Mesenchymal stem cell (in vitro differentiated cells and primary cell): Measurements from ENCODE around the gene RALY.

Experiments
- DNase-seq: peaks from one replicate; pipeline ENCODE4 v3.0.0-alpha.2; 2013
- H2AFZ ChIP-seq: one replicate; pipeline ENCODE4 v1.6.1; 2013; ENCODE audit warnings: low read depth, mild to moderate bottlenecking, control low read depth, inconsistent platforms, low read length, moderate library complexity
- H2AK5ac ChIP-seq: 2 replicates; pipeline ENCODE4 v1.6.1; 2013; ENCODE audit warnings: low read length, moderate library complexity, mild to moderate bottlenecking, inconsistent platforms; ENCODE audit not compliant: severe bottlenecking
- H2BK120ac ChIP-seq: one replicate; pipeline ENCODE4 v1.6.1; 2013; ENCODE audit warnings: low read depth, mild to moderate bottlenecking, inconsistent platforms, low read length, moderate library complexity
- H2BK12ac ChIP-seq, 2 experiments: one replicate each; pipeline ENCODE4 v1.6.1; 2013; ENCODE audit warnings: inconsistent platforms in 2 of 2, low read length in 2 of 2, mild to moderate bottlenecking in 2 of 2, moderate library complexity in 2 of 2, control low read depth in 1 of 2
- H2BK15ac ChIP-seq: one replicate; pipeline ENCODE4 v1.6.1; 2013; ENCODE audit warnings: mild to moderate bottlenecking, low read depth, inconsistent platforms; ENCODE audit not compliant: poor library complexity, severe bottlenecking
- H2BK5ac ChIP-seq: 2 replicates; pipeline ENCODE4 v1.6.1; 2013; ENCODE audit warnings: low read depth, mild to moderate bottlenecking, low read length, control low read depth, inconsistent platforms; ENCODE audit not compliant: poor library complexity, severe bottlenecking
- H3K14ac ChIP-seq, 2 experiments: one replicate each; pipeline ENCODE4 v1.6.1; 2013; ENCODE audit warnings: inconsistent platforms in 2 of 2, low read length in 2 of 2, control low read depth in 1 of 2, mild to moderate bottlenecking in 1 of 2, moderate library complexity in 1 of 2
- H3K18ac ChIP-seq, 2 experiments: one replicate each; pipeline ENCODE4 v1.6.1; 2013; ENCODE audit warnings: inconsistent platforms in 2 of 2, low read length in 2 of 2, control low read depth in 1 of 2, low read depth in 1 of 2, mild to moderate bottlenecking in 1 of 2
- H3K23ac ChIP-seq, 2 experiments: one replicate each; pipeline ENCODE4 v1.6.1; 2013; ENCODE audit warnings: inconsistent platforms in 2 of 2, low read length in 2 of 2, mild to moderate bottlenecking in 2 of 2, moderate library complexity in 2 of 2, control low read depth in 1 of 2
- H3K27ac ChIP-seq: 2 replicates; pipeline ENCODE4 v1.5.1; 2013; ENCODE audit warnings: mild to moderate bottlenecking, moderate library complexity, low read length, control low read depth, inconsistent platforms; ENCODE audit not compliant: poor library complexity, severe bottlenecking
- H3K27me3 ChIP-seq, 2 experiments: 2 replicates each; pipeline versions ENCODE4 v1.6.1 to v1.7.0; 2013; ENCODE audit warnings: low read length in 2 of 2, mild to moderate bottlenecking in 2 of 2, moderate library complexity in 2 of 2, control low read depth in 1 of 2, inconsistent platforms in 1 of 2; ENCODE audit not compliant: control insufficient read depth in 1 of 2, insufficient read depth in 1 of 2
- H3K36me3 ChIP-seq, 2 experiments: 2 replicates each; pipeline versions ENCODE4 v1.6.1 to v1.7.0; 2013; ENCODE audit warnings: low read length in 2 of 2, control low read depth in 1 of 2, inconsistent platforms in 1 of 2, low read depth in 1 of 2, mild to moderate bottlenecking in 1 of 2; ENCODE audit not compliant: insufficient read depth in 2 of 2, control insufficient read depth in 1 of 2
- H3K4ac ChIP-seq, 2 experiments: one replicate each; pipeline ENCODE4 v1.6.1; 2013; ENCODE audit warnings: inconsistent platforms in 2 of 2, low read length in 2 of 2, mild to moderate bottlenecking in 2 of 2, moderate library complexity in 2 of 2, control low read depth in 1 of 2, low read depth in 1 of 2
- H3K4me1 ChIP-seq: 2 replicates; pipeline ENCODE4 v1.6.1; 2013; ENCODE audit warnings: low read depth, low read length, control low read depth; ENCODE audit not compliant: control insufficient read depth, insufficient read depth
- H3K4me2 ChIP-seq: 2 replicates; pipeline ENCODE4 v1.6.1; 2013; ENCODE audit warnings: low read length, mild to moderate bottlenecking, inconsistent platforms; ENCODE audit not compliant: poor library complexity, severe bottlenecking
- H3K4me3 ChIP-seq, 2 experiments: 2 replicates each; pipeline versions ENCODE4 v1.5.1 to v1.7.0; 2013; ENCODE audit warnings: low read length in 2 of 2, mild to moderate bottlenecking in 2 of 2, control low read depth in 1 of 2, low read depth in 1 of 2; ENCODE audit not compliant: insufficient read depth in 1 of 2
- H3K79me1 ChIP-seq: replicated peaks from 2 replicates; pipeline ENCODE4 v1.6.1; 2013; ENCODE audit warnings: mild to moderate bottlenecking, control low read depth, low read length, inconsistent platforms; ENCODE audit not compliant: poor library complexity, severe bottlenecking
- H3K9ac ChIP-seq: 2 replicates; pipeline ENCODE4 v1.7.0; 2013; ENCODE audit warnings: mild to moderate bottlenecking, low read length, moderate library complexity
- H3K9me3 ChIP-seq: 2 replicates; pipeline ENCODE4 v1.7.0; 2013; ENCODE audit warnings: mild to moderate bottlenecking, low read length; ENCODE audit not compliant: control insufficient read depth
- H4K8ac ChIP-seq: one replicate; pipeline ENCODE4 v1.6.1; 2013; ENCODE audit warnings: inconsistent platforms, mild to moderate bottlenecking, low read length, moderate library complexity
- H4K91ac ChIP-seq: one replicate; pipeline ENCODE4 v1.6.1; 2013; ENCODE audit warnings: mild to moderate bottlenecking, low read length, inconsistent platforms
- WGBS: methylation state at CpG from one replicate; pipeline ENCODE4 v1.1.7; 2013; ENCODE audit warnings: mixed read lengths; 5-methylcytosine and 5-hydroxymethylcytosine counted together

Gene RALY

DNA sequence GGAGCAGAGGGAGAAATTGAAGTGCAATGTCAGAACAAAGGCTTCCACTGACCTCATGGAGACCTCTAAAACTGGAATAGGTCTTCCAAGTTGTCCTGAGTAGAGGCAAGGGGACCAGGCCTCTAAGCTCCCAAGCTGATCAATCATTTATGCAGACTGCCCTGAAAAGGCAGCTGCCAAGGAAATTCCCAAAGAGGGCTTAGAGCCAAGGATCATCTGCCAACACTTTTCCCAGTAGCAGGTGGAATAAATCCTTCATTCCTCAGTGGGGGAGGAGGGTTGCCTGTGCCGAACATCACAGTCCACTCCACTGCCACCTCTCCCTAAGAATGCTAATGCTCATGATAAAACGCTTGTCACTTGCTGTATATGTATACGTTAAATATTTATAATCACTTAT, 29.3 kb upstream of the RALY start:
- Histone ChIP-seq H4K8ac (no peak overlapping the region), H2BK5ac (no peak overlapping the region), H3K36me3 (no peaks in the 10 kb centered on the region), H3K4me1 (no peaks in the 10 kb centered on the region), H4K91ac (no peak overlapping the region), H3K18ac (no peak overlapping the region), H3K27ac (no peak overlapping the region), H3K4ac (no peak overlapping the region), H3K79me1 (no peaks in the 10 kb centered on the region), H2AK5ac (no peak overlapping the region), H3K27me3 (peaks cover 0 to 6% of the 10 kb centered on the region in 2 experiments), H3K14ac (no peak overlapping the region), H2BK120ac (no peak overlapping the region), H2AFZ (no peak overlapping the region), H3K9ac (no peak overlapping the region), H3K4me2 (no peak overlapping the region), H2BK12ac (no peak overlapping the region), H3K4me3 (no peak overlapping the region), H3K23ac (no peak overlapping the region), H2BK15ac (no peak overlapping the region), H3K9me3 (peaks cover 5% of the 10 kb centered on the region)
- DNase-seq: no peak
- WGBS: 88% methylated on average over 3 of the region's 3 CpGs

GRCh38 chr20:33967126-33967525, 26.6 kb upstream of the RALY start:
- no peak overlapping the region for H3K27ac ChIP-seq
- H2BK15ac ChIP-seq: no peak overlapping the region
- H3K4ac ChIP-seq: no peak overlapping the region
- no peaks in the 10 kb centered on the region for H3K4me1 ChIP-seq
- H2AFZ ChIP-seq: no peak overlapping the region
- H2BK12ac ChIP-seq: no peak overlapping the region
- H3K27me3 ChIP-seq: peaks cover 0 to 10% of the 10 kb centered on the region in 2 experiments
- no peaks in the 10 kb centered on the region for H3K79me1 ChIP-seq
- H3K9ac ChIP-seq: no peak overlapping the region
- no peak overlapping the region for H3K18ac ChIP-seq
- peaks cover 5% of the 10 kb centered on the region for H3K9me3 ChIP-seq
- no peaks in the 10 kb centered on the region for H3K36me3 ChIP-seq
- no peak overlapping the region for H3K4me3 ChIP-seq
- H4K8ac ChIP-seq: no peak overlapping the region
- H2BK120ac ChIP-seq: no peak overlapping the region
- no peak overlapping the region for H3K14ac ChIP-seq
- no peak overlapping the region for H3K23ac ChIP-seq
- DNase-seq: no peak
- H2BK5ac ChIP-seq: no peak overlapping the region
- H3K4me2 ChIP-seq: no peak overlapping the region
- no peak overlapping the region for H2AK5ac ChIP-seq
- 84% methylated on average over 6 of the region's 8 CpGs for WGBS
- no peak overlapping the region for H4K91ac ChIP-seq

DNA sequence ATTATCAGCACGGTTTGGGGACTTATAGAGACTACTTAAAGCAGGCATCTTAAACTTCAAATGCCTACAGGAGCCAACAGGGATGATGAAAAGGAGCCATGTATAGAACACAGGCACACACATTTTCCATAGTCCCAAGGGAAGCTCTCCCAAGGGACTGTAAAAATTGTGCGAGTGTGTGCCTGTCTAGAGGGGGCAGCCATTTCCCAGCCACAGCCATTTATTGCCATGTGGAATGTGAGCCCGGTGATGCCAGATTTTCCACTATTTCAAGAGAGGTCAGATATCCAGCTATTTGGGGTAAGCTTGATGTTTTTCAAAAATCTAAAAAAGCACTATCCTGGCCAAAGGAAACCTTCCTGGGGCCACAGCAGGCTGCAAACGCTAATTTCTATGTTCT, 24.1 kb upstream of the RALY start:
- Histone ChIP-seq H3K23ac (no peak overlapping the region), H2BK5ac (no peak overlapping the region), H3K14ac (no peak overlapping the region), H2AFZ (no peak overlapping the region), H3K4ac (no peak overlapping the region), H2BK120ac (no peak overlapping the region), H3K4me1 (no peaks in the 10 kb centered on the region), H2BK12ac (no peak overlapping the region), H4K91ac (no peak overlapping the region), H2AK5ac (no peak overlapping the region), H3K9ac (no peak overlapping the region), H3K4me3 (no peak overlapping the region), H3K27me3 (peaks cover 0 to 4% of the 10 kb centered on the region in 2 experiments), H3K4me2 (no peak overlapping the region), H3K79me1 (no peaks in the 10 kb centered on the region), H4K8ac (no peak overlapping the region), H3K9me3 (peaks cover 9% of the 10 kb centered on the region), H2BK15ac (no peak overlapping the region), H3K36me3 (no peaks in the 10 kb centered on the region), H3K18ac (no peak overlapping the region), H3K27ac (no peak overlapping the region)
- WGBS: 76% methylated on average over 4 of the region's 4 CpGs
- no peak for DNase-seq

GRCh38 chr20:33970229-33970628, 23.5 kb upstream of the RALY start:
- H2BK12ac ChIP-seq: no peak overlapping the region
- H3K27ac ChIP-seq: no peak overlapping the region
- no peak overlapping the region for H4K91ac ChIP-seq
- H3K27me3 ChIP-seq: peaks cover 0 to 4% of the 10 kb centered on the region in 2 experiments
- H3K4me3 ChIP-seq: no peak overlapping the region
- no peak overlapping the region for H2BK120ac ChIP-seq
- H3K23ac ChIP-seq: no peak overlapping the region
- peaks cover 9% of the 10 kb centered on the region for H3K9me3 ChIP-seq
- no peak overlapping the region for H2BK15ac ChIP-seq
- H2AK5ac ChIP-seq: no peak overlapping the region
- H2AFZ ChIP-seq: no peak overlapping the region
- H2BK5ac ChIP-seq: no peak overlapping the region
- DNase-seq: no peak
- no peak overlapping the region for H4K8ac ChIP-seq
- H3K18ac ChIP-seq: no peak overlapping the region
- H3K9ac ChIP-seq: no peak overlapping the region
- H3K4me1 ChIP-seq: no peaks in the 10 kb centered on the region
- H3K36me3 ChIP-seq: no peaks in the 10 kb centered on the region
- H3K4ac ChIP-seq: no peak overlapping the region
- H3K79me1 ChIP-seq: no peaks in the 10 kb centered on the region
- H3K14ac ChIP-seq: no peak overlapping the region
- 80% methylated on average over 1 of the region's 2 CpGs for WGBS
- no peak overlapping the region for H3K4me2 ChIP-seq
